Activated CD8-positive, alpha-beta memory T cell treated with anti-CD3 and anti-CD28 coated beads for 48 hours (primary cell): Measurements from ENCODE around the gene SAMD11.
"Not testable (repeated sequence)": the region's sequence is repeated elsewhere in the genome, so short reads cannot be mapped to it uniquely, and the experiment has no call there.

Source experiments
- DNase-seq, 3 experiments: peaks; one replicate each; pipeline ENCODE4 v3.0.0-alpha.2; 2020; ENCODE audit warnings: low read depth in 2 of 3, low spot score in 2 of 3

Gene SAMD11

DNA sequence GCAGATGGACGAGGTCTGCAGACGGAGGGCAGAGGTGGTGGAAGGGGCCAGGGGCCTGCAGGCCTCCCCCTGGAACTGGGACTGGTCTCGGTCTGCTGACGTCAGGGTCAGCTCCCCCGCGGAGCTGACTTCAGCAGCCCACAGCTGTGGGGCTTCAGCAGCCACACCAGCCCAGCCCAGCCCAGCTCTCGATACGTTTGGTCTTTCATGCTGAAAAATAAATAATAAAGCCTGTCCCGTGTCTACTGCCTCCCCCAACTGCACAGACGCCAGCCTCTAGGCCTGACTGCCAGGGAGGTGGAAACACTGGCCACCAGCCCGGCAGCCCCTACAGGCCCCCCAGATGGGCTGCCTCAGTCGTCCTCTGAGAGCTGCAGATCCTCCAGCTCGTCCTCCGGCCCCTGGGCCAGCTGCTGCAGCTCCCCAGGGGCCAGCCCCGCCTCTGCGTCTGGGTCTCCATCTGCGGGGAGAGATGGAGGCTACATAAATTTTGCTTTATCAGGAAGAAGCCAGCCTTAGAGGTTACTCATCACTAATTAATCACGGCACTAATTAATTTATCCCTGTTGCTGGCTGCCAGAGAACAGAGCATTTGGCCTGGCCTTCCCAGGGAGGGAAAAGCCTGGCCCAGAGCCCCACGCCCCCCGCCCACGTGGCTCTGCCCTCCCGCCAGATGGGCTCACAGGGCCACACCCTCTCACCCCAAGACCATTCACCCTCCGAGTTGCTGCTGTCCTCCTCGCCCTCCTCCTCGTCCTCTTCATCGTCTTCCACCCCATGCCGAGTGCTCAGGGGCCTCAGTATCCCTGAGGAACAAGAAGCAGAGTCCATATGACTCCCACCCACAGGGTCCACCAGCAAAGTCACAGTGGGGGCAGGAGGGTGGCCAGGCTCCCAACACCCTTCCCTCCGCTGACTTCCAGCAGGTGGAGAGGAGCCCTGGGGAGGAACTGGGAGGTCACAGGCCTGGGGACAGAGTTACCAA, 20.9 kb downstream of the SAMD11 start:
- DNase-seq: no peak

DNA sequence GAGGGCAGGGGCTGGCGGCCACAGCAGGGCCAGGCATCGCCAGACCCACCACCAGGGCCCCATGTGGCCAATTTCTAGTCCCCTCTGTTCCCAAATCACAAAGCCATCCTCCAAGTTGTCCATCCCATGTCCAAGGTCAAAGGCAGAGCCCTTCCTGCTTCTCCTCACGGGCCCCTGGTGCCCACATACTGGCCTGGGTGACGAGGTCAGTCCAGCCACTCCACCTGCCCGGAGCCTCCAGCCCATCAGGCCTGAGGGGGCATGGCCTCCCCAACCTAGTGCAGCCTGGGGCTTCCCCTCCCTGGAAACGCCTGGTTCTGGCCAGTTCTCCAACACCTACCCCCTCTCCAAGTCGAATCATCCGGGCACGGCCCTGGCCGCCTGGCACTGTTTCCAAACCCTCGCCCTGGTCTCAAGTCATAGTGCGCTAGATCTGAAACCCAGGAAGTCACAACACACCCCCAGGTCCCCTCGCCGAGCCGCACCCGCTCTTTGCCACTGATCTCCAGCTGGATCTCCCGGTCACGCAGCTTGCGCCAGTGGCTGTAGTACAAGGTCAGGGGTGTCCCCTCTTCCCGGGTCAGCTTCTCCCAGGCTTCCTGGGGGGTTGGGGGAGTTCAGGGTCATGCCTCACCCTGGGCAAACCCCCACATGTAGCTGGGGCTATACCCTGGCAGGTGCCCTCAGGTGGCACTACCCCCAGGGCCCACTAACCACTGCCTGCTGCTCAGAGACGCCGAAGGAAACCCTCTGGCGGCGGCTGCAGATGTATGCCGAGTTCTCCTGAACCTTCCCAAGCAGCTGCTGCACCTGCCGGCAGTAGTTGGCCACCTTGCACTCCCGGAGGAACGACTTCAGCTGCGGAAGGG, 22.2 kb downstream of the SAMD11 start:
- no peak for DNase-seq

DNA sequence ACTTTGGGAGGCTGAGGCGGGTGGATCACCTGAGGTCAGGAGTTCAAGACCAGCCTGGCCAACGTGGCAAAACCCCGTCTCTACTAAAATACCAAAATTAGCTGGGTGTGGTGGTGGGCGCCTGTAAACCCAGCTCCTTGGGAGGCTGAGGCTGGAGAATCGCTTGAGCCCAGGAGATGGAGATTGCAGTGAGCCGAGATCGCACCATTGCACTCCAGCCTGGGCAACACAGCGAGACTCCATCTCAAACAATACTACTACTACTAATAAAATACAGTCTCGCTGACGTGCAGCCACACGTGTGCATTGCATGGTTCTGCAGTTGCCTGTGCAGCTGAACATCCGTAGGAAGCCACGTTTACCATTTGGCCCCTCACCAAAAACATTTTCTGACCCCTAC, 23.1 kb downstream of the SAMD11 start:
- not testable (repeated sequence) for DNase-seq

DNA sequence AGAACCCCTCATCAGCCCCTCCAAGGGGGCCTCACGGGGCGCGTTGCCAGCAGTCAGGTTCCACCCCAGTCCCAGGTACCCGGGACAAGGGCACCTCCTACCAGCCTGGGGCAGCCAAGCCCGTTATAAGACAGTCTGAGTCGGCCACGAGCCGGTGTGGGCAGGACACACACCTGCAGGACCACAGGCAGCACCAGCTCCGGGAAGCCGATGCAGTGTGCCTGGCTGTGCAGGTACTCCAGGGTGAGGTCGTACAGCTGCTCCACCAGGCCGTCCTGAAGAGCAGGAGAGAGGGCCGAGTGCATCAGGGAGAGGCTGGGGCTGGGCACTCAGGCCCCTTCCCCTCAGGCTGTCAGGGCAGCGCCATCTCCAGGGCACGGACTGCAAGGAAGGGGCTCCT, 24.2 kb downstream of the SAMD11 start:
- no peak for DNase-seq

DNA sequence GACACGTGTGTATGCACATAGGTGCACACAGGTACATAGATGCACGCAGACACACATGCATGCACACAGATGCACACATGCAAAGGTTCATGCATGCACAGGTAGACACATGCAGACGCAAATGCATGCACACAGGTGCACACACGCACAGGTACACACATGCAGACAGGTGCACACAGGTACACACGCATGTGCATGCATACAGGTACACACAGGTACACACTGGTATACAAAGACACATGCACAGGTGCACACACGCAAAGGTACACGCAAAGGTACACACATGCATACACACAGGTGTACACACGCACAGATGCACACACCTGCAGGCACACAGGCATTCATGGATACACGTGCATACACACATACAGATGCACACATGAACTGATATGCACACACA, 26.5 kb downstream of the SAMD11 start:
- DNase-seq: no peak

DNA sequence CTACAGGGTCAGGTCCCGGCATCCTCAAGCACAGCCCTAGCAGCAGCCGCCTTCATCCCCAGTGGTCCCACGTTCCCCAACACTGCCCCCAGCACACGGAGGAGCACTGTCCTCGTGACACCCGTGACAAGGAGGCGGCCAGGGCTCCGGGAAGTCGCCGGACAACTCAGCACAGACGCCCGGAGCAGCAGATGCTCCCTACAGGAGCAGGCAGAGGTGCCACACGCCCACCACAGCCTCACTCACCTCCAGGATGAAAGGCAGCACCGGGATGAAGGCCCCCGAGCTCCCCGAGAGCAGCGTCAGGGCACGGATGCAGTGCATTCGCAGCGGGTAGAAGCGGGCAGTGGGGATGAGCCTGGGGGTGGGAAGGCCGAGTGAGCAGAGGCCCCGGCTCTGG, 27.2 kb downstream of the SAMD11 start:
- DNase-seq: no peak

DNA sequence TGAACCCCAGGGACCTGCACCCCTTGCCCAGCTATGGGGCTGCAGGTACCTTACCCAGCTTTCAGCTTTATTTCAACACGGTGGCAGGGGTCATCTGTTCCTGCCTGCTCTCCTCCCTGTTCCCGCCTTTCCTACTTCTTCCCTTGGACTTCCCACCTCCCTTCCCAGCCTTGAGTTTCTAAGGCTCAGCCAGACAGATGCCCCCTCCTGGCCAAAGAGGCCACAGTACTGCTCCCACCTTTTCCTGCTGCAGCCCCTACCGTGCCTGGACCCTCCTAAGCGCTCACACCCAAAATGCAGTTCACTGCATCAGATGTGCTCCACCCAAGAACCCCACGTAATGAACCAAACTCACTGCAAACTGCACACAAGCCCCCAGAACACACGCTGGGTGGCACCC, 27.6 kb downstream of the SAMD11 start:
- no peak for DNase-seq

DNA sequence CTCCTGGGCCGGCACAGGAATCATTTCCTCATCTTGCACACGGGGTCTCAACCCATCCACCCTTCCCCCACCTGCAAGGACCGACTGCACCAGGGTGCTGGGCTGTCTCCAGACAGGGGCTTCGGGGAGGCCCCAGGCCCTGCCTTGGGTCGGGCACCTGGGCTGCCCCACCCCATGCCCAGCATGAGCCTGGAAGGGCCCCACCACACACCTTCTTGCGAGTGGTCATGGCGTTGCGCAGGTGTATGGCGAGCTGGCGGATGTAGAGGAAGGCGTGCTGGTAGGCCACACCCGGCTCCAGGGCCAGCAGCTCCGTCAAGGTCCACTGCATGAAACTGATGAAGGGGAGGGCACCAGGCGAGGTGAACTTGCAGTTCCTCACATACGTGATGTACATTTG, 28.5 kb downstream of the SAMD11 start:
- DNase-seq: no peak

DNA sequence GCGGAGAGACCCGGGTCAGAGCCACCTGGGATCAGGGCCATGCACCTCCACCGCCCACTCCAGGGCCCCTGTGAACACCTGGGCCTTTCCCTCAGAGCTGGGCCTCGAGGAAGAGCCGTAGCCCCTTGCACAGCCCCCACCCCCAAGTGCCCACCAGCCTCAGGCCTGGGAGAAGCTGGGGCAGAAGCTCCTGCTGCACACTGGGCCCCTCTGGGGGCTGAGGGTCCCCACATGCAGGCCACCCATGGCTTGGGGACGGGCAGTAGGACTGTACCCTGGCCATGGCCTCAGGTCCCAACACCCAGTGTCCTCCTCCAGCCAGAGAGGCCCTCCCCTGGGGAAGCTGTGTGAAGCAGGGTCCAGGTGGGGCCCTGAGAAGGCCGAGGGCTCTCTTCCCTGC, 28.9 kb downstream of the SAMD11 start:
- no peak for DNase-seq

DNA sequence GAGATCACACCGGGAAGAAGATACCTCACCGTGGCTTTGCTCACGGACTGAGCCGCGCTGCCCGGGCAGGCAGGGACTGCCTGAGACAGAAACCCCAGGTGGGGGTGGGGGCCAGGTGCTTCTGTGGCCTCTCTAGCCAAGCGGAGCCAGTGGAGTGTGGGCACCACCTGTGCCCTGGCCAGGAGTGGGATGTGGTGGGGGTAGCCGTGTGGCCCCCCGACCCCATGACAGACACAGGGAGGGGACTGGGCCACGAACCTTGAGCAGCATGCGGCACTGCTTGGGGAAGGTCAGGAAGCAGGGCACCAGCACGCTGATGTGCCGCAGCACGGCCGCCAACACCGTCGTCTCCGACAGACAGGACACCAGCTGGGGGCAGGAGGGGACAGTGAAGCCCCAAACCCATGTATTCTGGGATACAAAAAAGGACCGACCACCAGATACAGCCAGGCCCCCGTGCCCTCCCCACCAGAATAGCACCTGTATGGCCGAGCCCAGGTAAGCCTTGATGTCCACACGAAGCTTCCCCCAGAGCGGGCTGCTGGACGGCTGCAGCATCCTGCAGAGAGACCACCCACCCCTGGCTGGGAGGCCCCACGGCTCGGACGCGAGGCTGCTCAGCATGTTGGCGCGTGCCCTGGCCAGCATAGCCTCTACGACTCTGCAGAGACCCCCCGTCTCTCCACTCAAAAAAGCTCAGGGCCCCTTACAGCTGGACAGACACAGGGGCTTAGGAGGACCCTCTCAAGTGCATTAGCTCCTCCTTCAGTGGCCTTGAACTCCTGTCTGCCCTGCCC, 30.0 kb downstream of the SAMD11 start:
- no peak for DNase-seq

DNA sequence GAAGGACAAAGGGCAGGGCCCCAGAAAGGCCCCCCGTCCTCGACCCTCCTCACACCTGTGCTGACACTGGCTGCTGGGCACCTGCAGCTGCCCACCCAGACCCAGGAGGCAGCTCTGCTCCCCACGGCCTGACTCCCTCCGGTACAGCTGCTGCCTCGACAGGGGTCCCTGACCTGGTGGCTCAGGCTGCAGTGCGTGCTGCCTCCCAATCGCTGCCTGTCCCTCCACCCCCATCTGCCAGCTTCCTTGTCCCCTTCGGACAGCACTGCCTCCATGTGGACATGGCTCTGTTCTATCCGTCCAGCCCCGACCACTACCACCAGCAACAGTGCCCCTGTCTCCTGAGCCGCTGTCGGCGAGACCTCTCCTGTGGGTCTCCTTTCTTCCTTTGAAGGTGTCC, 31.2 kb downstream of the SAMD11 start:
- DNase-seq: no peak

DNA sequence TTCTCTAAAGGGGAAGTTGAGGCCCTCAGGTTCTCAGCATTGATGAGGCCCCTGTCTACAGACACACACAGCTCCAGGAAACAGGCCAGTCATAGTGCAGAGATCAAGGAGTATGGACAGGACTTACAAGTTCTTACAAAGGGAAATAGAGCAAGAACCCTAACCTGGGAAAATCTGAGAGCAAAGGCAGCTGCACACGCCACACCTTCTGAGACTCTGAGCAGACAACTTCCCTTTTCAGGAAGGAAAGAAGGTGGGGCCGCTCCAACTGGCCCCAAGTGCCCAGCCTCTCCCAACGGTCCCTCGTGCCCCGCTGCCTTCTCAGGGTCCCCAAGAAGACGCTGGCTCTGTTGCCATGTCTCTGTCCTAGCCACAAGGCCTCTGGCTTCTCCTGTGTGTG, 31.8 kb downstream of the SAMD11 start:
- no peak for DNase-seq

DNA sequence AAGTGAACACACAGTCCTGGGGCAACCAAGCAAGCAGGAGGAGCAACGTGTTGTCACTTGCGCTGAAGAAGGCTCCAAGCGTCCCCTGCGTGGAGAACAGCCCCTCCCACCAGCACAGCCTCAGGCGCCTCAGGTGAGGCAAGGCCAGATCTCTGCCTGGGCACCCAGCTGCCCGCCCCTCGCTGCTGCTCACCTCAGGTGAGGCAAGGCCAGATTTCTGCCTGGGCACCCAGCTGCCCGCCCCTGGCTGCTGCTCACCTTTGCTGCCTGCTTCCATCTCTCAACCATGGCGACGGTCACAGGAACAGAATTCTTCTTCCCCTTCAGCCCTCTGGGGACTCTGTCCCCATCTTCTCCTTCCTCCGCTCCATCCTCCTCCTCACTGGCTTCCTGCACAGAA, 32.9 kb downstream of the SAMD11 start:
- no peak for DNase-seq

DNA sequence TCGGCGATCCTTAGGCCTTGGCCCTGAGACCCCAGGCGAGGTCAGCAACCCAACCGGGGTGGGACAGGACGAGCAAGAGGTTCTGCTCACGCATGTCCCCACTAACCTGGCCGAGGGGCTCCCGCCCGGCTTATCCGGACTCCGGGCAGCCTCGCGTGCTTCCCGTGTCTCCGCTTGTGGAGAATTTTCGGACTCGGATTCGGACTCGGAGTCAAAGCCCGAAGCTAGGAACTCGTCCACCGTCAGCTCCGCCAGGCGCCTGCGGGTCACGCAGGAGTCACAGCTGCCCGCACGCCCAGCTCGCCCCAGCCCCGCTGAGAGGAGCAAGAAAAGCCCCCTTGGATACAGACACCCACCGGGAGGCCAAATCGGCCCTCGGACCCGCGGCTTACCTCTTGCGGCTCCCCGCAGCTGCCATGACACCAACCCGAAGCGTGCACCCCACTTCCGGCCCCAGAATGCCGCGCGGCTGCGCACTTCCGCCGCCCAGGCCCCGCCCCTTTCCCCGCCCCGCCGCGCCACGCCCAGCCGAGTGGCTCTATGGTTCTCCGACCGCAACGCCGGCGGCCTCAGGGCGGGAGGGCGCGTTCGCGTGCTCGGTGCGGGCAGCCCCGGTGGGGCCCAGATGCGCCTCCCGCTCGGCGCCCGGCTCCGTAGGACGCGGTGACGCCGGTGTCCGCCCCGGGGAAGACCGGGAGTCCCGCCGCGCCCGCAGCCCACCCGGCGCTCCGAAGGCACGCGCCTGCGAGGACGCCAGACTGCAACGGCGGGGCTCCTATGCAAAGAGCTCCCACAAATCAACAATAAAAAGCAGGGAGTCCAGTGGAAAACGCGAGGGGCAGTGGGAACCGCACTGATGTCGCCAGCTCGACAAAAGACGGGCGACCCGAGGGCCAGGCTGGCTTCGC, 35.4 kb downstream of the SAMD11 start, which contains the start of gene NOC2L:
Gene NOC2L, minus strand, starts transcription at position 434 of the 908 bp plus-strand sequence. Its CDS starts 16 bp downstream, at position 418.
- DNase-seq: peak; percentile 97 to 99 (median 99)

DNA sequence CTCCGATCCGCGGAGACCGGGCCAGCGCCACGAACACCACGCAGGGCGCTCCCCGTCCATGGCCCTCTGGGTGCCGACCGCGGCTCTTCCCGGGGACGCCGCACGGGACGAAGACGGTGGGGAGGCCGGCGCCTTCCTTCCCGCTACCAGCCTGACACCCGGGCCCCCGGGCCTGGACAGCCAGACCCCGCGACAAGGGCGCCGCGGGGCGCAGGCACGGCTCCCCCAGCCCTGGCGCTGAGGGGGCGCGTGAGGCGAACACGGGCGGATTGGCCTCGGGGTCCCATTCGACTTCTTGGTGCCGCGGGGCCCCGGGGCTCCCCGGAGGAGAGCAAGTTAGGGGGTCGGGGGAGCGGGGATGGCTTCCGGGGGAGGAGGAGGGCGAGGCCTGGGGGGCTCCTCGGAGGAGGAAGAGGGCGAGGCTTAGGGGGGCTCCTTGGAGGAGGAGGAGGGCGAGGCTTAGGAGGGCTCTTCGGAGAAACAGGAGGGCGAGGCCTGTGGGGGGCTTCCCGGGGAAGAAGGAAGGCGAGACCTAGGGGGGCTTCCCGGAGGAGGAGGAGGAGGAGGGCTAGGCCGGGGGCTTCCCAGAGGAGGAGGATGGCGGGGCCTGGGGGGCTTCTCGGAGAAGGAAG, 36.1 kb downstream of the SAMD11 start:
- no peak for DNase-seq

DNA sequence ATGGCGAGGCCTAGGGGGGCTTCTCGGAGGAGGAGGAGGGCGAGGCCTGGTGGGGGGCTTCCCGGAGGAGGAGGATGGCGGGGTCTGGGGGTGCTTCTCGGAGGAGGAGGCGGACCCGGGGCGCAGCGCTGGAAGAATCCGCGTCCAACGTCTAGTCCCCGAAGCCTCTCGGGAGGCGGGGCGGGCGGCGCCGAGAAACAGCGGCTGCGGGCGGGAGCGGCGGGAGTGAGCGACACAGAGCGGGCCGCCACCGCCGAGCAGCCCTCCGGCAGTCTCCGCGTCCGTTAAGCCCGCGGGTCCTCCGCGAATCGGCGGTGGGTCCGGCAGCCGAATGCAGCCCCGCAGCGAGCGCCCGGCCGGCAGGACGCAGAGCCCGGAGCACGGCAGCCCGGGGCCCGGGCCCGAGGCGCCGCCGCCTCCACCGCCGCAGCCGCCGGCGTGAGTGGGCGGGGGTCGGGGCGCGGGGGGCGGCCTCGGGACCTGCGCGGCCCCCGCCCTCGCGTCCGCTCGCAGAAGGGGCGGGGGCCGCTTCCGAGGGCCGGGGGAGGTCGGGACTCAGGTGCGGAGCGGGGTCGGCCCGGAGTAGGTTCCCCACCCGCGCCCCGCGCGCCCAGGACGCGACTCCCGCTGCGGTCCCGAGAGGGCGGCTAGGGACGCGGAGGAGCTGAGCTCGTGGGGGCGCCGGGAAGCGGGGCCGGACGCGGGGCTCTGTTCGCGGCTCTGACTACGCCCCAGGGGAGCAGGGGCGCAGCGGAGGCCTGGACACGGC, 36.8 kb downstream of the SAMD11 start, which contains the start of gene KLHL17:
Gene KLHL17, plus strand, starts transcription at position 222 of the 769 bp plus-strand sequence. Its CDS starts 110 bp downstream, at position 332.
- DNase-seq: peak; percentile 56 to 65 (median 64)

DNA sequence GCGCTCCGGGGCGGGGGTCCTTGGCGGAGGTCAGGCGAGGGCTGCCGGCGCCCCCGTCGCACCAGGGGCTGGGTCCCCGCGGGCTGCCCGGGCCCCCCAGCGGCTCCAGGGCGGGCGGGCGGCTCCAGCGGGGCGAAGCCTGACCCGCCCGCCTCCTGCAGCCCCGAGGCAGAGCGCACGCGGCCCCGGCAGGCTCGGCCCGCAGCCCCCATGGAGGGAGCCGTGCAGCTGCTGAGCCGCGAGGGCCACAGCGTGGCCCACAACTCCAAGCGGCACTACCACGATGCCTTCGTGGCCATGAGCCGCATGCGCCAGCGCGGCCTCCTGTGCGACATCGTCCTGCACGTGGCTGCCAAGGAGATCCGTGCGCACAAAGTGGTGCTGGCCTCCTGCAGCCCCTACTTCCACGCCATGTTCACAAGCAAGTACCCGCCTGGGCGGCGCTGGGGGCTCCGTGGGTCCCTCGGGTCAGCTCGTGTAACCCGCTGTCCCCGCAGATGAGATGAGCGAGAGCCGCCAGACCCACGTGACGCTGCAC, 37.5 kb downstream of the SAMD11 start:
- no peak for DNase-seq
